Uterus (tissue), 2 donors: Measurements from ENCODE around the gene KIF26B.

Experiments
- POLR2A ChIP-seq, 2 donors: fragments of 450-650 bp; IDR thresholded peaks; one replicate each; pipeline ENCODE4 v1.6.1; 2016; ENCODE audit warnings: antibody characterized with exemption in 2 of 2, mild to moderate bottlenecking in 1 of 2, moderate library complexity in 1 of 2
- TF ChIP-seq, protein P1 (sequence below), 4 experiments: fragments of 200-600 bp in 2 of 4; fragments of 450-650 bp in 2 of 4; sonication (generic) in 2 of 4; IDR thresholded peaks; one replicate each; pipeline ENCODE4 v1.5.1; 2016 to 2019; ENCODE audit warnings: antibody characterized with exemption in 4 of 4, mild to moderate bottlenecking in 2 of 4, moderate library complexity in 1 of 4

DNA sequence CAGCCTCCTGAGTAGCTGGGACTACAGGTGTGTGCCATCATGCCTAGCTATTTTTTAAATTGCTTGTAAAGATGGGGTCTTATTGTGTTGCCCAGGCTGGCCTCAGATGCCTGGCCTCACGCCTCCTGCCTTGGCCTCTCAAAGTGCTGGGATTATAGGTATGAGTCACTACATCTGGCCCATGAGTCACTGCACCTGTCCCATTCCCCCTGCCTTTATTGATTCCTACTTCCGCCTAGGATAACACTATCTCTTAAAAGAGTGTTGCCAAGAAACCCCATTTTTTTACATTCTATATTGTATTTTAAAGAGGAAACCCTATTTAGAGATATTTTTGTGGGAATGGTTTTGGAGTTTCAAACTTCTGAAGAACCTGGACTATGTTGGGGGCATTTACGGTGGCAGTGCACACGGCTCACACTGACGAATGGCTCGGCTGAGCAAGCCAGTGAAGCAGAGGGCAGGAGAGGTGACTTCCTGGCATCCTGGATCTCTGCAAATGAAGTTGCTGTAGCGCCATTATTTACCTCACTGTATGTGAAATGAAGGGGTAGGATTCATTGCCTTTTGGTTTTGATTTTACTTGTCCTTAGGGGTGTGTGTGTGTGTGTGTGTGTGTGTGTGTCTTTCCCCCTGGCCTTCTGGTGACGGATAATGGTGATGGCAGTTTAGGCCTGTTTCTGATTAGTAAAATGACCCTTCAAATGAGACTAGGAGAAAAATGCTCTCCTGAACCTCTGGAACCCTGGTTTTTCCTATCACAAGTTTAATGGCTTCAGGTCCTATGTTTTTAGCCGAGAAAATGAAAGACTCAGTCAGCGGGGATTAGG, 22.5 kb downstream of the KIF26B start:
- no peak for TF ChIP-seq POLR2A (IDR thresholded peaks at IDR 0.05)
- TF ChIP-seq, protein P1, sequence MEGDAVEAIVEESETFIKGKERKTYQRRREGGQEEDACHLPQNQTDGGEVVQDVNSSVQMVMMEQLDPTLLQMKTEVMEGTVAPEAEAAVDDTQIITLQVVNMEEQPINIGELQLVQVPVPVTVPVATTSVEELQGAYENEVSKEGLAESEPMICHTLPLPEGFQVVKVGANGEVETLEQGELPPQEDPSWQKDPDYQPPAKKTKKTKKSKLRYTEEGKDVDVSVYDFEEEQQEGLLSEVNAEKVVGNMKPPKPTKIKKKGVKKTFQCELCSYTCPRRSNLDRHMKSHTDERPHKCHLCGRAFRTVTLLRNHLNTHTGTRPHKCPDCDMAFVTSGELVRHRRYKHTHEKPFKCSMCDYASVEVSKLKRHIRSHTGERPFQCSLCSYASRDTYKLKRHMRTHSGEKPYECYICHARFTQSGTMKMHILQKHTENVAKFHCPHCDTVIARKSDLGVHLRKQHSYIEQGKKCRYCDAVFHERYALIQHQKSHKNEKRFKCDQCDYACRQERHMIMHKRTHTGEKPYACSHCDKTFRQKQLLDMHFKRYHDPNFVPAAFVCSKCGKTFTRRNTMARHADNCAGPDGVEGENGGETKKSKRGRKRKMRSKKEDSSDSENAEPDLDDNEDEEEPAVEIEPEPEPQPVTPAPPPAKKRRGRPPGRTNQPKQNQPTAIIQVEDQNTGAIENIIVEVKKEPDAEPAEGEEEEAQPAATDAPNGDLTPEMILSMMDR (IDR thresholded peaks at IDR 0.05): no peak
